A673 (cell line): ENCODE data around the gene AKT3.

Source experiments
- CTCF ChIP-seq: fragments of 300-800, 200-600 bp; sonication (generic); conservative IDR thresholded peaks from 2 replicates; pipeline ENCODE4 v1.5.1; 2017; ENCODE audit warnings: low read depth, mild to moderate bottlenecking, antibody characterized with exemption, low read length, moderate library complexity, mixed read lengths
- EZH2 ChIP-seq: fragments of 200-600 bp; sonication (generic); IDR thresholded peaks from 2 replicates; pipeline ENCODE4 v1.6.1; 2017; ENCODE audit warnings: borderline replicate concordance, low read depth, mild to moderate bottlenecking, mixed read lengths, antibody characterized with exemption, low read length; ENCODE audit not compliant: poor library complexity, severe bottlenecking

GRCh38 chr1:243765676-243766075 lies 84.4 kb downstream of the AKT3 start:
- TF ChIP-seq EZH2: no peak
- no peak for TF ChIP-seq CTCF
